Head of caudate nucleus (tissue), 42 donors: Measurements from ENCODE around the gene VASH2.
"Not testable (repeated sequence)": the region's sequence is repeated elsewhere in the genome, so short reads cannot be mapped to it uniquely, and the experiment has no call there.

Source experiments
- DNase-seq, 42 donors: peaks; one replicate each; pipeline versions ENCODE4 v3.0.0 to v3.0.0-alpha.2; 2020 to 2021; ENCODE audit warnings: mixed read lengths in 7 of 42
- intact Hi-C: fragments of 100-400 bp; cut with DNase I; formaldehyde crosslinking; loops from one replicate; pipeline ENCODE4 v1.15.0; 2022

The VASH2 gene

DNA sequence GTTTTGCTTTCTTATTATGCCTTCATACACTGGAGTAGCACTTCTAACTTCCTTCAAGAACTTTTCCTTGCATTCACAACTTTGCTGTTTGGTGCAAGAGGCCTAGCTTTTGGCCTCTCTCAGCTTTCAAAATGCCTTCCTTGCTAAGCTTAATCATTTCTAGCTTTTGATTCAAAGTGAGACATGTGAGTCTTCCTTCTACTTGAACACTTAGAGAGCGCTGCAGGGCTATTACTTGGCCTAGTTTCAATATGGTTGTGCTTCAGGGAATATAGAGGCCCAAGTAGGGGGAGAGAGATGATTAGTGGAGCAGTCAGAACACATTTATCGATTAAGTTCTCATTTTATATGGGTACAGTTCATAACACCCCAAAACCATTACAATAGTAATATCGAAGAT is 52.9 kb downstream of the VASH2 start:
- intact Hi-C loops = no loop called here
- DNase-seq = no peak

GRCh38 chr1:213008564-213008963 is 58.2 kb downstream of the VASH2 start:
- intact Hi-C loops = no loop called here
- DNase-seq = no peak

DNA sequence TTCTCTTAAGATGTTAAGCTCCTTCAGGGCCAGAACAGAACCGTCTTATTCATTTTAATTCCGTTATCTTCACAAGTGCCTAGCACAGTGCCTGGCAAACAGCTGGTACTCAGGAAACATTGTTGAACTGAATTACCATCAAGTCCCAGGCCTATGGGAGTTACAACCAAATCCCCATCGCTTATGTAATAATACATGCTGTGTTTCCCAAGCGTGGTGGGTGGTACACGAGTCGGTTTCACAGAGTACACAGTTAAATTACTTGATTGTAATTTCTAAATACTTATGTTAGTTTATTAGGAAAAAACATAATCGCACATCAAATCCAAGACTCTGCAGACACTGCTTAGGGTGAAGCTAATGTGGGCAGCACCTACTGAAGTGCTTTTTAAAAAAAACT is 64.3 kb downstream of the VASH2 start:
- peak in 6 of 42 donors; percentile 7 to 47 (median 27) for DNase-seq
- intact Hi-C loops = loop anchor here (2.0 kb wide), 1 partner anchor 36 kb away; the partner anchor contains the start of gene RPS6KC1

DNA sequence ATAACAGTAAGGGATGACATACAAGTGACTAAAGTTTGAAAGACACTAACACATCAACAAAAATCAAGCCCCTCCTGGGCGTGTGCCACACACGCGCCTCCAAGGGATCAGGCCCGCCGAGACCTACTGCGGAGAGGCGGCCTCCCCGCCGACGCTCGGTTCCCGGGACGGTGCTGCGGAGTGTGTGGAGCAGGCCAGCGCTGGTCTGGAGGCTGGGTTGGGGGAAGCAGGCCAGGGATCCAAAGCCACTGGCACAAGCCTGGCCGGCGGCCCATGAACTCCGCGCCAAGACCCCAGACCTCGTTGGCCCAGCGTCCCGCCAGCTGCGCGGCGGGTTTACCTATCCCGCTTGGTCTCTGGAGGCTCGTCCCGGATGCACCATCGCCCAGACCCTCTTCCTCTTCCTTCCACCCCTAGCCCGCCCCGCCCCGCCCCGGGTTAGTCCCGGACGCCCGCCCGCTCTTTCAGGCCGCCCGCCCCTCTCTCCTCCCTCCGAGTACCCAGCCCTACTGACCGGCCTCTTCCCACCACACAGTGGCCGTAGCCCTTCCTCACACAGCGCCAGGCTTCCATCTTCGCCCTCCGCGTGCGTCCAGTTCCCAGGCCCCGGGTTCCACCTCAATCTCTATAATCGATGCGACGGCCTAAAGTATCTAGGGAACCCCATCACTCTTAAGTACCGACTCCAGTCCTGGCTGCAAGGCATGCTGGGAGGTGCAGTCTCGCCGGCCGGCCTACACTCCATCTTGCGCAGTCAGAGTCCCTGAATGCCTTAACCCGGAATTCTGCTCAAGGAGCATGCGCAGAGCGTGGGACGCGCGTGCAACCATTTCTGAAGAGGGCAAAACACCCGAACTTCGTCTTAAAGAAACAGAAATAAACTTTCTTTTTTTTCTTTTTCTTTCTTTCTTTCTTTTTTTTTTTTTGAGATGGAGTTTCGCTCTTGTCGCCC is 65.0 kb downstream of the VASH2 start, which contains the start of gene ANGEL2:
ANGEL2 (minus strand) TSS at position 769 of the 952 bp plus-strand sequence; CDS start at position 573, 196 bp downstream.
- peak; percentile 94 to 99 (median 98) for DNase-seq
- intact Hi-C loops = loop anchor here (2.0 kb wide), 1 partner anchor 35 kb away; the partner anchor contains the start of gene RPS6KC1

DNA sequence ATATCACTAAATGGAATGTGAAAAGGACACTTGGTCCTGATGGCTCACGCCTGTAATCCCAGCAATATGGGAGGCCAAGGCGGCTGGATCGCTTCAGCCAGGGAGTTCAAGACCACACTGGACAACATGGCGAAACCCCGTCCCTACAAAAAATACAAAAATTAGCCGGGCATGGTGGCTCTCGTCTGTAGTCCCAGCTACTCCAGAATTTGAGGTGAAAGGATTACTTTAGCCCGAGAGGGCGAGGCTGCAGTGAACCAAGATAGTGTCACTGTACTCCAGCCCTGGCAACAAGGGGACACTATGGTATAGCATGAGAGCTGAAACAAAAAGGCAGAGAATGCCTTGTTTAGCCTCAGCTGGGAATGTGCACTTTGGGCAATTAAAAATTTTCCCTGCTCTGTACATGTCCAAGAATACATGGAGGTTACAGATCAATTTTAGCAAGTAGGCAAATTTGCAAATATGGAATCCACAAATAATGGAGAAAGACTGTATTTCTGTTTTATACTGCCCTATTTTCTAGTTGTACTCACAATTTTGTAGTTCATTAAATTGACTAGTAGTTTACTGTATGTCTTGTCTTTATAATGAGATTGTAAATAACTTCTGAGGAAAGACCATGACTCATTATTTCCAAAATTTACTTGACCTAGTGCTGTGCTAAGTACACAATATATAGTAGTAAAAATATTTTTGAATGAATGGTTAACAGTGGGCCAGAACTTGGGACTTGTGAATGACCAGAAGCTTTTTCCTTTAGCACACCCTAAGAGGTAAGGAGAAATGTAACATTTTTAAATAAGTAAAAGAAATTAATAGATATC is 67.3 kb downstream of the VASH2 start:
- no peak for DNase-seq
- intact Hi-C loops = no loop called here

GRCh38 chr1:213019450-213019849 is 69.1 kb downstream of the VASH2 start:
- intact Hi-C loops = no loop called here
- no peak for DNase-seq

GRCh38 chr1:213020016-213020415 is 69.7 kb downstream of the VASH2 start:
- intact Hi-C loops = no loop called here
- no peak for DNase-seq

GRCh38 chr1:213027024-213027423 is 76.7 kb downstream of the VASH2 start:
- intact Hi-C loops, DNase-seq: not testable (repeated sequence)

- DNase-seq = no peak
- intact Hi-C loops = no loop called here
These were observed 82.3 kb downstream of the VASH2 start for GRCh38 chr1:213032651-213033050.

DNA sequence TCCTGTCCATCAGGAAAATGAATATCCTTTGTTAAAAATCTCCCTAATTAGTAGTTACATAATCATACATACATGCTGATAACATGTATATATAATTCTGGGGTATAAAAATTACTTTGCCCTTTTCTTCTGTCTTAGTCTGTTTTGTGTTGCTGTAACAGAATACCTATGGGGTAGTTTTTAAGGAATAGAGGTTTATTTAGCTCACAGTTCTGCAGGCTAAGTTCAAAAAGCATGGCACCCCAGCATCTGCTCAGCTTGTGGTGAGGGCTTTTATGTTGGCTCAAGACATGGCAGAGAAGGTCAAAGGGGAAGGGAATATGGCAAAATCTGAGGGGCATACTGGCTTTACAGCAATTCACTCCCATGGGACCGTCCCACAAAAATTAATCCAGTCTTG is 84.4 kb downstream of the VASH2 start:
- intact Hi-C loops = no loop called here
- no peak for DNase-seq

DNA sequence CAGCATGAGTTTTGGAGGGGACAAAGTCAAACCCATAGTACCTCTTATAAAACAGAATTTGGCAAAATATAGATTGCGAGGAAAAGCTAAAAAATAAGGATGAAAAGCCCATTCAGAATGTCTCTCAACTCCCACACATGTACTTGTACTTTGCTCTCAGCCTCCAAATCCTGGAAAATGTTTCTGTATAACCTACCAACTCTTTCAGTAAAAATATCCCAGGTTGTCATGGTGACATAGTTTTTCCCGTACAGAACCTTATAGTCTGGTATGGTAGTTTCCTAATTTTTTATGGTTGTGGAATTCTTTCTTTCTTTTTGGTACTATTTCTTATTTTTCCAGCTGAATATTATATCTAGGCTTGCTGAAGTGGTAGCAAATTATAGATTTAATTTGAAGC is 85.2 kb downstream of the VASH2 start:
- intact Hi-C loops = no loop called here
- peak in 5 of 42 donors; percentile 10 to 55 (median 18) for DNase-seq
